NCI-H510A (cell line): Measurements from ENCODE around the gene ZBTB20.

ENCODE experiments used
- DNase-seq: peaks from one replicate; lab custom pipeline; 2025; lab: John Stamatoyannopoulos, UW

Gene ZBTB20

DNA sequence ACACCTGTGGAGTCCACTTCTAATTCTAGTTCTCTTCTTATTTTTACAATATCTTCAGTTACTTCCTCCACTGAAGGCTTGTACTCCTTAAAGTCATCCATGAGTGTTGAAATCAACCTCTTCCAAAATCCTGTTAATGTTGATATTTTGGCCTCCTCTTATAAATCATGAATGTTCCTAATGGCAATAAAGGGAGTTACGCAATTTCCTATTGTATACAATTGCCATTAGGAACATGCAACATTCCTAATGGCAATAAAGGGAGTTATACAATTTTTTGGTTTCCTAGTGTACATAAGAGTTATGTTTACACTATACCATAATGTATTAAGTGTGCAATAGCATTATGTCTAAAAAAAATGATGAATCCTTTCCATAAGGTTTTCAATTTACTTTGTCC lies 862.4 kb downstream of the ZBTB20 start:
- DNase-seq: no peak
